Panc1 (cell line): ENCODE measurements around the gene EPB41L5. TPM values are rescaled to one million over a fixed set of nuclear protein-coding genes. Genes with fewer than 3 reads are reported as not detected.
"Not testable (repeated sequence)": the region's sequence is repeated elsewhere in the genome, so short reads cannot be mapped to it uniquely, and the experiment has no call there.

ENCODE experiments used
- ATAC-seq: fragments of 200-7000 bp; cut with Tn5 transposase; 2 replicates; pipeline ENCODE4 v1.9.1; 2020; ENCODE audit warnings: mild to moderate bottlenecking, moderate library complexity
- BruUV-seq: library from RNA; stranded (reverse); fragments of 400-500 nt; replicated peaks from 2 replicates; lab custom pipeline; 2021; lab: Mats Ljungman, UMichigan
- CTCF ChIA-PET: fragments of 300-600 bp; sonication (Branson Sonifier 250); formaldehyde crosslinking; loops from one replicate; lab custom pipeline; 2022; ENCODE audit warnings: antibody characterized with exemption; lab: Charles Lee
- POLR2A ChIA-PET: fragments of 300-600 bp; sonication (Branson Sonifier 250); formaldehyde crosslinking; loops from one replicate; lab custom pipeline; 2022; ENCODE audit warnings: antibody characterized with exemption; lab: Charles Lee
- DNase-seq: peaks from one replicate; pipeline ENCODE4 v3.0.0-alpha.2; 2010; ENCODE audit warnings: low read depth, low spot score
- H3K27ac ChIP-seq: 2 replicates; pipeline ENCODE4 v1.5.1; 2011; ENCODE audit warnings: mild to moderate bottlenecking, low read length, inconsistent platforms
- H3K27me3 ChIP-seq: fragments of 200-500 bp; sonication (Bioruptor generic); 2 replicates; pipeline ENCODE4 v1.6.0; 2014; ENCODE audit warnings: low read length, inconsistent platforms; ENCODE audit not compliant: control insufficient read depth, insufficient read depth
- H3K36me3 ChIP-seq: fragments of 200-500 bp; sonication (Bioruptor generic); 2 replicates; pipeline ENCODE4 v1.5.1; 2014; ENCODE audit warnings: inconsistent platforms, mild to moderate bottlenecking, low read length, moderate library complexity; ENCODE audit not compliant: control insufficient read depth, insufficient read depth
- H3K4me1 ChIP-seq: 2 replicates; pipeline ENCODE4 v1.5.1; 2011; ENCODE audit warnings: inconsistent platforms, mild to moderate bottlenecking, low read length, moderate library complexity; ENCODE audit not compliant: control insufficient read depth, insufficient read depth
- H3K4me3 ChIP-seq, 2 experiments: 2 replicates each; pipeline ENCODE4 v1.5.1; 2011 to 2012; ENCODE audit warnings: low read depth in 2 of 2, low read length in 2 of 2, mild to moderate bottlenecking in 2 of 2, inconsistent platforms in 1 of 2, moderate library complexity in 1 of 2
- H3K9me3 ChIP-seq: fragments of 200-500 bp; sonication (Bioruptor generic); 2 replicates; pipeline ENCODE4 v1.5.1; 2014; ENCODE audit warnings: low read depth, mild to moderate bottlenecking, inconsistent platforms, low read length, moderate library complexity; ENCODE audit not compliant: control insufficient read depth, insufficient read depth
- POLR2AphosphoS5 ChIP-seq: IDR thresholded peaks from 2 replicates; pipeline ENCODE4 v1.6.1; 2012; ENCODE audit warnings: mild to moderate bottlenecking, low read depth, low read length, moderate library complexity
- REST ChIP-seq, 2 experiments: IDR thresholded peaks; 2 replicates each; pipeline ENCODE4 v1.6.1; 2011 to 2012; ENCODE audit warnings: low read depth in 2 of 2, control low read depth in 1 of 2, low read length in 1 of 2, mild to moderate bottlenecking in 1 of 2, moderate library complexity in 1 of 2; ENCODE audit not compliant: insufficient read depth in 1 of 2
- SIN3A ChIP-seq: IDR thresholded peaks from 2 replicates; pipeline ENCODE4 v1.6.1; 2012; ENCODE audit warnings: low read depth, mild to moderate bottlenecking, low read length, moderate library complexity, borderline replicate concordance; ENCODE audit not compliant: insufficient read depth
- TCF7L2 ChIP-seq: IDR thresholded peaks from 2 replicates; pipeline ENCODE4 v1.6.1; 2011; ENCODE audit warnings: mild to moderate bottlenecking, low read depth, low read length, inconsistent platforms
- in situ Hi-C: cut with HindIII; loops from 2 replicates; pipeline ENCODE4 v1.10.0; 2016; ENCODE audit warnings: low sequenced_read_pairs, low pct_unique_long_range_greater_than_20kb
- intact Hi-C: fragments of 100-400 bp; cut with micrococcal nuclease; formaldehyde crosslinking; loops from one replicate; pipeline ENCODE4 v1.10.0; 2022; ENCODE audit not compliant: unreplicated experiment
- total RNA-seq: library from RNA; stranded (reverse); gene quantifications from one replicate; pipeline ENCODE4 v1.2.1, GENCODE V29; 2021; ENCODE audit not compliant: unreplicated experiment
- TF ChIP-seq, protein P1 (sequence below): fragments of 450-650 bp; IDR thresholded peaks from 2 replicates; pipeline ENCODE4 v1.5.1; 2017; ENCODE audit warnings: mild to moderate bottlenecking

EPB41L5 gene
- total RNA-seq, 1 experiment from 2014 or later, result 42.2 TPM

DNA sequence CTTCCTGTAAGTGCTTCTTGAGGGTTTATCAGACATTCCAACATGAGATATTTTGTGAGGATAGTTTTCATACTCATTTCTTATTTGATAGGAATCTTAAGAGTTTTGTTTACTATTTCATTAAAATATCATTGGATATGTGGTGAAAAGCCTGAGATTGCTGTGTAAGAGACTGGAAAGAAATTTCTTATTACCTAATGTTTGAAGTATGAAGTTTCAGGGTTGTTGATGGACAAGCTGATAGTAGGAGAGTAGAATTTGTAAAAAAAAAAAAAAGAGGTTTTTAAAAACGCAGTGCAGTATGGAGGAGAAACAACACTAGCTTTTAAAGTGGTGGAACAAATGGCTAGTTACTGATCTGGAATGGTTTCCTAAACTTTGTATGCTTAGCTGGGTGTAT is 7.7 kb downstream of the EPB41L5 start:
- ChIA-PET CTCF (interaction anchor here (0.6 kb wide), 1 partner anchor 1716 kb away, joined by 5 read pairs; the partner anchor contains the start of gene NIFK), POLR2A (no interaction called here)
- H3K4me1 ChIP-seq, result peaks cover 9% of the 10 kb centered on the region
- ATAC-seq (no peak), DNase-seq (no peak)
- BruUV-seq, result no TSS peak
- intact Hi-C loops (no loop called here), in situ Hi-C loops (no loop called here)
- H3K4me3 ChIP-seq, result no peak overlapping the region
- H3K36me3 ChIP-seq, result no peaks in the 10 kb centered on the region
- H3K27ac ChIP-seq, result no peak overlapping the region
- H3K27me3 ChIP-seq, result no peaks in the 10 kb centered on the region
- TF ChIP-seq REST (IDR thresholded peaks at IDR 0.05; ENCODE audit: insufficient read depth in 1 of 2, low read depth in 2 of 2, low read length in 1 of 2) (no peak), SIN3A (no peak), POLR2AphosphoS5 (no peak), TCF7L2 (no peak)
- TF ChIP-seq, protein P1, sequence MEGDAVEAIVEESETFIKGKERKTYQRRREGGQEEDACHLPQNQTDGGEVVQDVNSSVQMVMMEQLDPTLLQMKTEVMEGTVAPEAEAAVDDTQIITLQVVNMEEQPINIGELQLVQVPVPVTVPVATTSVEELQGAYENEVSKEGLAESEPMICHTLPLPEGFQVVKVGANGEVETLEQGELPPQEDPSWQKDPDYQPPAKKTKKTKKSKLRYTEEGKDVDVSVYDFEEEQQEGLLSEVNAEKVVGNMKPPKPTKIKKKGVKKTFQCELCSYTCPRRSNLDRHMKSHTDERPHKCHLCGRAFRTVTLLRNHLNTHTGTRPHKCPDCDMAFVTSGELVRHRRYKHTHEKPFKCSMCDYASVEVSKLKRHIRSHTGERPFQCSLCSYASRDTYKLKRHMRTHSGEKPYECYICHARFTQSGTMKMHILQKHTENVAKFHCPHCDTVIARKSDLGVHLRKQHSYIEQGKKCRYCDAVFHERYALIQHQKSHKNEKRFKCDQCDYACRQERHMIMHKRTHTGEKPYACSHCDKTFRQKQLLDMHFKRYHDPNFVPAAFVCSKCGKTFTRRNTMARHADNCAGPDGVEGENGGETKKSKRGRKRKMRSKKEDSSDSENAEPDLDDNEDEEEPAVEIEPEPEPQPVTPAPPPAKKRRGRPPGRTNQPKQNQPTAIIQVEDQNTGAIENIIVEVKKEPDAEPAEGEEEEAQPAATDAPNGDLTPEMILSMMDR, result no peak
- H3K9me3 ChIP-seq, result no peaks in the 10 kb centered on the region

DNA sequence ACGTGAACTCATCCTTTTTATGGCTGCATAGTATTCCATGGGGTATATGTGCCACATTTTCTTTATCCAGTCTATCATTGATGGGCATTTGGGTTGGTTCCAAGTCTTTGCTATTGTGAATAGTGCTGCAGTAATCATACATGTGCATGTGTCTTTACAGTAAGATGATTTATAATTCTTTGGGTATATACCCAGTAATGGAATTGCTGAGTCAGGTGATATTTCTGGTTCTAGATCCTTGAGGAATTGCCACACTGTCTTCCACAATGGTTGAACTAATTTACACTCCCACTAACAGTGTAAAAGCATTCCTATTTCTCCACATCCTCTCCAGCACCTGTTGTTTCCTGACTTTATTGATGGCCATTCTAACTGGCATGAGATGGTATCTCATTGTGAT is 9.6 kb downstream of the EPB41L5 start:
- DNase-seq, H3K27ac ChIP-seq, H3K27me3 ChIP-seq, H3K4me3 ChIP-seq, in situ Hi-C loops, H3K36me3 ChIP-seq, BruUV-seq, H3K4me1 ChIP-seq, H3K9me3 ChIP-seq, ATAC-seq, POLR2A ChIA-PET, CTCF ChIA-PET, intact Hi-C loops: not testable (repeated sequence)

- H3K36me3 ChIP-seq, result no peaks in the 10 kb centered on the region
- TF ChIP-seq POLR2AphosphoS5, result no peak
- no peak for TF ChIP-seq SIN3A
- no peak for TF ChIP-seq TCF7L2
- TF ChIP-seq REST (IDR thresholded peaks at IDR 0.05; ENCODE audit: insufficient read depth in 1 of 2, low read depth in 2 of 2, low read length in 1 of 2), result no peak
- TF ChIP-seq, protein P1, result no peak; the same call in 1 of the 2 replicates
- ChIA-PET CTCF (no interaction called here), POLR2A (no interaction called here)
- intact Hi-C loops (no loop called here), in situ Hi-C loops (no loop called here)
- DNase-seq, result no peak
- no peaks in the 10 kb centered on the region for H3K9me3 ChIP-seq
- no TSS peak for BruUV-seq
- no peak overlapping the region for H3K27ac ChIP-seq
- no peak for ATAC-seq
- H3K4me1 ChIP-seq, result no peaks in the 10 kb centered on the region
- no peaks in the 10 kb centered on the region for H3K27me3 ChIP-seq
- no peak overlapping the region for H3K4me3 ChIP-seq
These were observed 14.0 kb downstream of the EPB41L5 start for GRCh38 chr2:120026890-120027289.
